GM21576 (cell line): ENCODE measurements around the gene METRNL.
"Not testable (repeated sequence)": the region's sequence is repeated elsewhere in the genome, so short reads cannot be mapped to it uniquely, and the experiment has no call there.

Experiments
- ATAC-seq: cut with Tn5 transposase; IDR thresholded peaks from one replicate; pipeline ENCODE4 v1.9.1; 2021; ENCODE audit warnings: mild to moderate bottlenecking, moderate library complexity; ENCODE audit not compliant: unreplicated experiment

Gene METRNL

DNA sequence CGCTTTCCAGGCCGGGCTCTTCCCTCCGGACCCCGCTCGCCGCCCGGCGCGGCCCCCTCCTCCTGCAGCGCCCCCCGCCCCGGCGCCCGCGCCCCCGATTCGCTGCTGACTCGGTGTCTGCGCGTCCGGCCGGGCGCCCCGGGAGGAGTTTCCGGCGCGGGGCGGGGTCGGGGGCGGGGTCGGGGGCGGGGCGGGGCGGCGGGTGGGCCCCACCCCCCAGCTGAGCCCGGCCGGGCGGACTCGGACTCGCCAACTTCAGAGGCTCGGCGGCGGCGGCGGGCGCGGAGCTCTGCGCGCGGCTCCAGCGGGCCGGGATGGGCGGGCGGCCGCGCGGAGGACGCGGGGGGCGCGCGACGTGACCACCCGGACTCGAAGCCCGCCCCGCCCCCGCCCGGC lies at the start of gene METRNL:
Gene METRNL, plus strand, starts transcription at position 258 of the 396 bp plus-strand sequence. CDS start 207 bp downstream, outside the sequence.
- no peak for ATAC-seq

- no peak for ATAC-seq
Measured at GRCh38 chr17:83030432-83030831, 49.0 kb upstream of the METRNL start.

DNA sequence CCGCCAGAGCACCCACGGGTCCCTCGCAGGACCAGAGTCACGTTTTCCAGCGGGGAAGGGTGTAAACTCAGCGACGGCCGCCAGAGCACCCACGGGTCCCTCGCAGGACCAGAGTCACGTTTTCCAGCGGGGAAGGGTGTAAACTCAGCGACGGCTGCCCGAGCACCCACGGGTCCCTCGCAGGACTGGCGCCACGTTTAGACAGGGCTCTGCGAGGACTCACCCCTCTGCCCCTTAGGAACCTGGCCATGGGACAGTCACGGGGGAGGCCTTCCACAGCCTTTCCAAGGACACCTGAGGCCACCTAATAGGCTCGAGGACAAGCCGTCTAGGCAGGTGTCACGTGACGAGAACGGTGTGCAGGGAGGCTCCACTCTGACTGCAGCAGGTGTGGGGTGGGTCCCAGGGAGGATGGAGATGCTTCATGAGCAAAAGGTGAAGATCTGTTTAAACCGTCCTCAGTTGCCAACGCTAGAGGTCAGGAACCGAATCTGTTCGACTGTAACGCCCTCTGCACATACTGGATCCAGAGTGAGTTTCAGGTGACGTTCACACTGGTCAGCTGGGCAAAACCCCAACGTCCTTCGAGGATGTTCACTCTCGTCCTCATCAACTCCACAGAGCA lies 48.0 kb upstream of the METRNL start:
- ATAC-seq = no peak

DNA sequence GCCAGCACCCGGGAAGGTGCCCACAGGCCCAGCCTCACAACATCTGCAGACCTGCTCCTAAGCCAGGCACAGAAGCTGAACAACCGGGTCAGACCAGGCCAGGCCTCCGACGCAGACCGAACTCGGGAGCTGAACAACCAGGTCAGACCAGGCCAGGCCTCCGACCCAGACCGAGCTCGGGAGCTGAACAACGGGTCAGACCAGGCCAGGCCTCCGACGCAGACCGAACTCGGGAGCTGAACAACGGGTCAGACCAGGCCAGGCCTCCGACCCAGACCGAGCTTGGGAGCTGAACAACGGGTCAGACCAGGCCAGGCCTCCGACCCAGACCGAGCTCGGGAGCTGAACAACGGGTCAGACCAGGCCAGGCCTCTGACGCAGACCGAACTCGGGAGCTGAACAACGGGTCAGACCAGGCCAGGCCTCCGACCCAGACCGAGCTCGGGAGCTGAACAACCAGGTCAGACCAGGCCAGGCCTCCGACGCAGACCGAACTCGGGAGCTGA lies 47.4 kb upstream of the METRNL start:
- not testable (repeated sequence) for ATAC-seq

GRCh38 chr17:83032781-83033180 lies 46.6 kb upstream of the METRNL start:
- no peak for ATAC-seq

- no peak for ATAC-seq
Measured at GRCh38 chr17:83034525-83034924, 44.9 kb upstream of the METRNL start.

- ATAC-seq = no peak
Measured at GRCh38 chr17:83035722-83036121, 43.7 kb upstream of the METRNL start.

- no peak for ATAC-seq
Measured at GRCh38 chr17:83036193-83036592, 43.2 kb upstream of the METRNL start.

GRCh38 chr17:83036666-83037065 lies 42.7 kb upstream of the METRNL start:
- no peak for ATAC-seq

GRCh38 chr17:83037084-83037873 lies 42.1 kb upstream of the METRNL start:
- no peak for ATAC-seq

DNA sequence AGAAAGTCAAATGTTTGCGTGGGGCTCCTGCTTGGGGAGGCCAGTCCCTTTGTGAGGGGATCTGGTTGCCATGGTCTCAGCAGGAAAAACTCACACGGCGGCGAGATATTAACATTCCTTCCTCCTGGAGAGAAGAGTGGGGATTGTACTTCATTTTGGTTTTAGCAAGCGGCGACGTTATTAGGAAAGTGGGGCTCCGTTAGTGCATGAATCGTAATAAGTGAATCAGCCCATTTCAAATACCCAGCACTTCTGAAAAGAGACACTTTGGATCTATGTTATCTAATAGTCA lies 41.6 kb upstream of the METRNL start:
- ATAC-seq = no peak

GRCh38 chr17:83038983-83039382 lies 40.4 kb upstream of the METRNL start:
- not testable (repeated sequence) for ATAC-seq

DNA sequence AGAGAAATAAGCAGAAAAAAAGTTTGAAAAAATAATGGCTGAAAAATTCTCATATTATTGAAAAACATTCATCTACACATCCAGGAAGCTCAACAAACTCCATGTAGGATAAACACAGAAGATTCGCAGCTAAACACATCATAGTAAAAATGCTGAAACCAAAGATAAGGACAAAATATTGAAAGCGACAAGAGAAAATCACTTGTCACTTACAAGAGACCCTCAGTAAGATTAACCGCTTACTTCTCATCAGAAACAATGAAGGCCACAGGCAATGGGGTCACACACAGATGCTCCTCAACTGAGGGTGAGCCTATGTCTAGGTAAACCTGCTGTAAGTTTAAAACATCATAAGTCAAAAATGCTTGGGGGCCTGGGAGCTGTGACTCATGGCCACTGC lies 38.1 kb upstream of the METRNL start:
- ATAC-seq = no peak

GRCh38 chr17:83042522-83043158 lies 36.8 kb upstream of the METRNL start:
- no peak for ATAC-seq

DNA sequence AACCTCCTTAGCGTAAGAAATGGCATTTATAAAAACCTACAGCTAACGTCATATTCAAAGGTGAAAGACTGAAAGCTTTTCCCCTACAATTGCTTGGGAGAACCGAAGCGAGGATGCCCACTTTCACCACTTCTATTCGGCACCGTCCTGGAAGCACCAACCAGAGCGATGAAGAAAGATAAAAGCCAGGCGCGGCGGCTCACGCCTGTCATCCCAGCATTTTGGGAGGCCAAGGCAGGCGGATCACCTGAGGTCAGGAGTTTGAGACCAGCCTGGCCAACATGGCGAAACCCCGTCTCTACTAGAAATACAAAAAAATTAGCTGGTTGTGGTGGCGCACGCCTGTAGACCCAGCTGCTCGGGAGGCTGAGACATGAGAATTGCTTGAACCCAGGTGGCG lies 34.9 kb upstream of the METRNL start:
- ATAC-seq = not testable (repeated sequence)

GRCh38 chr17:83046448-83047181 lies 32.8 kb upstream of the METRNL start:
- no peak for ATAC-seq

- no peak for ATAC-seq
Measured at GRCh38 chr17:83047182-83047478, 32.3 kb upstream of the METRNL start.

GRCh38 chr17:83047818-83048475 lies 31.5 kb upstream of the METRNL start:
- ATAC-seq = not testable (repeated sequence)

DNA sequence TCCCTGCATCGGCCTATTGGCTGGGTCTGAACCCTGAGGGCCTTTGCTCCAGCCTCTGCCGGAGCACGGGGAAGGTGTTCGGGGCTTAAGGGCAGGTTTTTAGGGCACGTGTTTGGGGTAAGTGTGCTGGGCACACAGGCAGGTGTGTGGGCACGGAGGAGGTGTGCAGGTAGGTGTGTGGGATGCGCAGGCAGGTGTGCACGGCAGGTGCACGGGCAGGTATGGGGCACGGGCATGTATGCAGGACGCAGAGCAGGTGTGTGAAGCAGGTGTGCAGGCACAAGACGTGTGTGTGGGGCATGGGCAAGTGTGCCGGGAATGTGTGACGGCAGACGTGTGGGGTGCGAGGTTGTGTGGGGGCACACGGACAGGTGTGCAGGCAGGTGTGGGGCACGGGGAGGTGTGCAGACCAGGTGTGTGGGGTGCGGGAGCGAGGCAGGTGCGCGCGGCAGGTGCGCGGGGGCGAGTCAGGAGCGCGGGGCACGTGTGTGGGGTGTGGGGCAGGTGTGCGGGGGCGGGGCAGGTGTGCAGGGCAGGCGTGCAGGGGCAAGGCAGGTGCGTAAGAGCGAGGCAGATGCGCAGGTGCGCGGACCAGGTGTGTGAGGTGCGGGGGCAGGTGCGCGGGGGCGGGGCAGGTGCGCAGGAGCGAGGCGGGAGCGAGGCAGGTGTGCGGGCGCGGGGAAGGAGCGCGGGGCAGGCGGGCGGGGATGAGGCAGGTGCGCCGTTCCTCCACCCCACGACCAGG lies 28.6 kb upstream of the METRNL start:
- ATAC-seq = no peak
